ENCODE results near the gene RORB.

The RORB gene

DNA sequence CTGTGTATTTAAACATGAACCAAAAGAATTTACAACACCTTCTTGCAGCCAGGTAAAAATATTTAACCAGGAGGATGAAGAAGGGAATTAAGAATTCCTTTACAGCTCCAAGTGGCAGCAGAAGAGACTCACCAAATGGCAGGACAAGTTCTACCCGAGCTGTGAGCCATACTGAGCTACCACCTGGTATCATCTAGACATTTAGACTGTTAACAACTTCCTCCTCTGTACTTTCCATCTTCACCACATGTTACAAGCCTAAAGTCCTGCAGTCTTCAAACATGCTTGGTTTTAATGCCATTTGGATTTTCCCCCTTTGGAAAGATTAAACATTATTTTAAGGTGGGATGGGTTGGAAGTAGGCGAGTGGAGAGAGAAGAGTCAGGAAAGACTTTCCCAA is 200.4 kb downstream of the RORB start:
- Histone ChIP-seq H3K4me1 (no peaks in the 10 kb centered on the region), H3K4me3 (ENCODE audit: low read depth, low read length) (no peak overlapping the region), H3K9me3 (no peaks in the 10 kb centered on the region), H3K36me3 (no peaks in the 10 kb centered on the region), H3K27me3 (no peaks in the 10 kb centered on the region)
- TF ChIP-seq, protein P1, sequence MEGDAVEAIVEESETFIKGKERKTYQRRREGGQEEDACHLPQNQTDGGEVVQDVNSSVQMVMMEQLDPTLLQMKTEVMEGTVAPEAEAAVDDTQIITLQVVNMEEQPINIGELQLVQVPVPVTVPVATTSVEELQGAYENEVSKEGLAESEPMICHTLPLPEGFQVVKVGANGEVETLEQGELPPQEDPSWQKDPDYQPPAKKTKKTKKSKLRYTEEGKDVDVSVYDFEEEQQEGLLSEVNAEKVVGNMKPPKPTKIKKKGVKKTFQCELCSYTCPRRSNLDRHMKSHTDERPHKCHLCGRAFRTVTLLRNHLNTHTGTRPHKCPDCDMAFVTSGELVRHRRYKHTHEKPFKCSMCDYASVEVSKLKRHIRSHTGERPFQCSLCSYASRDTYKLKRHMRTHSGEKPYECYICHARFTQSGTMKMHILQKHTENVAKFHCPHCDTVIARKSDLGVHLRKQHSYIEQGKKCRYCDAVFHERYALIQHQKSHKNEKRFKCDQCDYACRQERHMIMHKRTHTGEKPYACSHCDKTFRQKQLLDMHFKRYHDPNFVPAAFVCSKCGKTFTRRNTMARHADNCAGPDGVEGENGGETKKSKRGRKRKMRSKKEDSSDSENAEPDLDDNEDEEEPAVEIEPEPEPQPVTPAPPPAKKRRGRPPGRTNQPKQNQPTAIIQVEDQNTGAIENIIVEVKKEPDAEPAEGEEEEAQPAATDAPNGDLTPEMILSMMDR (IDR thresholded peaks at IDR 0.05; ENCODE audit: low read depth, low read length), result no peak
- no peak for DNase-seq

DNA sequence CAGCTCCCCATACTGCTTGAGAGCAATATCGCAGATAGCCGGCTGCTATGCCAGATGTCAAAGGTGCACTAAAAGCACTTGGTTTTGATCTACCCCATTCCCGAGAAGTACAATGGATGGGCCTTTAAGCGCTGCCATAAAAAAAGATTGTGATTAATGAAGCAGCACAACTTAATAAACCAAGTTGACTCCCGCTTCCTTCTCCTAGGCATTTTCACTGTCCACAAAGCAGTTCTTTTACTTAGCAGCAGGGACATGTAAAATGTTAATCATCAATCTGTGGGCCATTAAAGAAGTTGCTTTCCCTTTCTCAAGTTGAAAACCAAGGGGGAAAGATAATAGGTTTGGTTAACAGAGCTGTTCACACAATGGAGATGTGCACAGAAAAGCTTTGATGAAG is 214.2 kb downstream of the RORB start:
- TF ChIP-seq, protein P1 (IDR thresholded peaks at IDR 0.05; ENCODE audit: low read depth, low read length), result no peak
- no peaks in the 10 kb centered on the region for H3K36me3 ChIP-seq
- H3K9me3 ChIP-seq, result no peaks in the 10 kb centered on the region
- no peaks in the 10 kb centered on the region for H3K4me1 ChIP-seq
- no peak for DNase-seq
- no peaks in the 10 kb centered on the region for H3K27me3 ChIP-seq
- H3K4me3 ChIP-seq (ENCODE audit: low read depth, low read length), result no peak overlapping the region

DNA sequence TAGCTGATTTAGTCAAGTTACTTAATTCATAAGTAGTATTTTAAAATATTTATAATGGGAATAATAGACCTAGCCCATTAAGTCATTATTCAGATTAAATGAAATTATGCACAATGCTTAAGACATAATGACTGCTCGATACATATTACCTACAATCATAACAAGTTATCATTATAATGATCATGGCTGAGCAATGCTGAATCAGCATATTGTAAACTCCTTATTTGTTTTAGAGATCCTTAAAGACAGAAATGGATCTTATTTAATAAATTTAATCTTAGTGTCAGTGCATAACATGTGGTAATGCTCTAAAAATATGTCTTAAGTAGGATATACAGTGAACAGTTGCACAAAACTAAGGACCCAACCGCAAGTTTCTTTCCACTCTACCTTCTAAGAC is 221.6 kb downstream of the RORB start:
- no peak overlapping the region for H3K4me3 ChIP-seq (ENCODE audit: low read depth, low read length)
- TF ChIP-seq, protein P1 (IDR thresholded peaks at IDR 0.05; ENCODE audit: low read depth, low read length), result no peak
- no peak for DNase-seq
- no peaks in the 10 kb centered on the region for H3K27me3 ChIP-seq
- H3K4me1 ChIP-seq, result no peaks in the 10 kb centered on the region
- H3K36me3 ChIP-seq, result no peaks in the 10 kb centered on the region
- no peaks in the 10 kb centered on the region for H3K9me3 ChIP-seq

DNA sequence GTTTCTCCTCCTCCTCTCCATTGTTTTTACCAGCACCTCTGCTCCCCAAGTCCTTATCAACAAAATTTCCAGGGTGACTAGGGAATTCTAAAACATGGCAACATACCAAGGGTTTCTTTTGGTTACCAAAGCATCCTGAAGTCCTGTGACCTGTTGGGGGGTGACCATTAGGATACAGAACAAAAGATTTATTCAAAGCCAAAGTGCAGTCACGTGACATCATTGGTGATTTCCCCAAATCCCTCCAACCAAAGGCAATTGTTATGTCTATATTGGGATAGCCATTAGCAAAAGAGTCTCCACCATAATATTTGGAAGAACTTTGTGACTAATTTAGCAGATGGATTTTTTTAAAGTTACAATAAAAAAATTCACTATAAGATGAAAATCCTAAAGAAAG is 222.2 kb downstream of the RORB start:
- no peaks in the 10 kb centered on the region for H3K36me3 ChIP-seq
- H3K4me3 ChIP-seq (ENCODE audit: low read depth, low read length), result no peak overlapping the region
- TF ChIP-seq, protein P1 (IDR thresholded peaks at IDR 0.05; ENCODE audit: low read depth, low read length), result no peak
- H3K9me3 ChIP-seq, result no peaks in the 10 kb centered on the region
- DNase-seq, result no peak
- H3K4me1 ChIP-seq, result no peaks in the 10 kb centered on the region
- no peaks in the 10 kb centered on the region for H3K27me3 ChIP-seq

DNA sequence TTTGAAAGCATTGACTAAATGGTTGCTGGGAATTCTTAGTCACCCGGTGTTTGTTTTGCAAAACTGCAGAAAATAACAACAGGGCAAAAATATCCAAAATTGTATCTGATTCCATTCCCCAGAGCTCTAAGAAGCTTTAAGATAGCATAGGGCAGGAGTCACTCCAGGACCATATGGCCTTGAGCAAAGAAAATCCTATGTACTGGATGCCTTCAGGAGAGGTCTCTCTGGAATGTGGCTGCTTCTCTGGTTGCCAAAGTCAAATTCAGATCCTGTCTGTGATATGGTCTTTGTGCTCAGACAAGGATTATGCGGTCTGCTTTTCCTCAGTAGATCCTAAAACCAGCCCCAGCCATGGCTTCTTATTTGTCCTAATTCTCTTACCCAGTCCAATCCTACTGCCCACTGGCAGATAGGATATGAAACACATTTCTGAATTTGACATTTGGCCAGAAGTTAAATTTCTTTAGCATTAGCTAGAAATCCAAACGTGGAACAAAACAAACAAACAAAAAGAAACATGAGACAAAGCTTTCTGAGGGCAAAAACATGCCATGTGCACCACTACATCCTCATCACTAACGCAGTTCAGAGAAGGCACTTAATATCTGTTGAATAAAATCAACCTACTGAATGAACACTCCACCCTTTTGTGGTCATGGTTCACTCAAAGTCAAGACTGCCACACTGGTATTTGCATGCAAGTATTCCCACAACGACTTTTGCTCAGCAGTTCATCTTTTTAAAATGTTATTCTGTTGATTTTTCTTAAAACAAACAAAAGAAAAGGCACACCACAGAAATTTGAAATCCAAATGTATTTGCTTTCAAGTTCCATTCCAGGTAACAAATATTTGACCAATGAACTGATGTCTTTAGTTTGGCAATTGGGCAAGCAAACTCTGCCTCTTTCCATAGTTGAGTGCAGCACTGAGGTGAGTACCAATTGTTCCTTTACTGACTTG is 224.8 kb downstream of the RORB start:
- Histone ChIP-seq H3K9me3 (no peaks in the 10 kb centered on the region), H3K4me3 (ENCODE audit: low read depth, low read length) (no peak overlapping the region), H3K4me1 (no peaks in the 10 kb centered on the region), H3K27me3 (no peaks in the 10 kb centered on the region), H3K36me3 (no peaks in the 10 kb centered on the region)
- TF ChIP-seq, protein P1 (IDR thresholded peaks at IDR 0.05; ENCODE audit: low read depth, low read length), result no peak
- DNase-seq, result no peak

DNA sequence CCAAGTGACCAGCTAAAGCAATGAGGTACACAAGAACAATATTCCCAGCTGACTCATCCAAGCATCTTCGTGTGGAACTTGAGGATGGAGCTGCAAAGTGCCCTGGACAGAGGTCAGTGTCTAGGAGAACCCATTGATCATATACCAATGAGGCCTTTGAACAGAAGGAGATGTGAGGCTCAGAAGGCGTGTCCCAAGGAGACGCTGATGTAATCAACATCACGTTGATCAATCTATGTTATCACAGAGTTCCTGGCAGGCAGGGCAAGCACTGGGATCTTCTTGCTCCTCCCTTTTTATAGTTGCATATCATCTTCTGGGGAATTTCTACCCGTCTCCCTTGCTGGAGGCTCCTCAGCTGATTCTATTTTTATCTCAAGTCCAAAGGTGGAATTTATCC is 227.2 kb downstream of the RORB start:
- Histone ChIP-seq H3K4me1 (no peaks in the 10 kb centered on the region), H3K36me3 (no peaks in the 10 kb centered on the region), H3K9me3 (no peaks in the 10 kb centered on the region), H3K27me3 (no peaks in the 10 kb centered on the region), H3K4me3 (ENCODE audit: low read depth, low read length) (no peak overlapping the region)
- DNase-seq, result no peak
- TF ChIP-seq, protein P1 (IDR thresholded peaks at IDR 0.05; ENCODE audit: low read depth, low read length), result no peak
